Activated naive CD4-positive, alpha-beta T cell treated with anti-CD3 and anti-CD28 coated beads, Interleukin-2, amount 50 U/mL, for 24 hours (primary cell): ENCODE data around the gene TMEM178B.
"Not testable (repeated sequence)": the region's sequence is repeated elsewhere in the genome, so short reads cannot be mapped to it uniquely, and the experiment has no call there.

Experiments
- H3K27ac Mint-ChIP-seq: one replicate; pipeline ENCODE4 v1.8.0; 2021; ENCODE audit warnings: mild to moderate bottlenecking, mixed read lengths
- H3K27me3 Mint-ChIP-seq: one replicate; pipeline ENCODE4 v1.8.0; 2021; ENCODE audit warnings: mixed read lengths
- H3K36me3 Mint-ChIP-seq: one replicate; pipeline ENCODE4 v1.8.0; 2021; ENCODE audit warnings: mixed read lengths
- H3K4me1 Mint-ChIP-seq: one replicate; pipeline ENCODE4 v1.8.0; 2021; ENCODE audit warnings: mixed read lengths
- H3K4me3 Mint-ChIP-seq: one replicate; pipeline ENCODE4 v1.8.0; 2021; ENCODE audit warnings: mild to moderate bottlenecking, mixed read lengths
- H3K9me3 Mint-ChIP-seq: one replicate; pipeline ENCODE4 v1.8.0; 2021; ENCODE audit warnings: mixed read lengths

The TMEM178B gene

GRCh38 chr7:141181812-141182211 is 107.9 kb downstream of the TMEM178B start:
- H3K27me3 Mint-ChIP-seq: peaks cover 6% of the 10 kb centered on the region
- H3K9me3 Mint-ChIP-seq: no peaks in the 10 kb centered on the region
- H3K4me1 Mint-ChIP-seq: no peaks in the 10 kb centered on the region
- H3K36me3 Mint-ChIP-seq: no peaks in the 10 kb centered on the region
- no peak overlapping the region for H3K27ac Mint-ChIP-seq
- H3K4me3 Mint-ChIP-seq: no peak overlapping the region

GRCh38 chr7:141184532-141185190 is 110.8 kb downstream of the TMEM178B start:
- Mint-ChIP-seq H3K4me3 (no peak overlapping the region), H3K36me3 (no peaks in the 10 kb centered on the region), H3K4me1 (no peaks in the 10 kb centered on the region), H3K27me3 (peaks cover 7% of the 10 kb centered on the region), H3K27ac (no peak overlapping the region), H3K9me3 (no peaks in the 10 kb centered on the region)

GRCh38 chr7:141185369-141185967 is 111.6 kb downstream of the TMEM178B start:
- H3K27me3 Mint-ChIP-seq: peaks cover 5% of the 10 kb centered on the region
- H3K27ac Mint-ChIP-seq: no peak overlapping the region
- H3K4me3 Mint-ChIP-seq: no peak overlapping the region
- H3K9me3 Mint-ChIP-seq: no peaks in the 10 kb centered on the region
- no peaks in the 10 kb centered on the region for H3K4me1 Mint-ChIP-seq
- H3K36me3 Mint-ChIP-seq: no peaks in the 10 kb centered on the region

GRCh38 chr7:141189231-141189630 is 115.4 kb downstream of the TMEM178B start:
- no peaks in the 10 kb centered on the region for H3K36me3 Mint-ChIP-seq

GRCh38 chr7:141190495-141190894 is 116.6 kb downstream of the TMEM178B start:
- H3K9me3 Mint-ChIP-seq: no peaks in the 10 kb centered on the region
- no peaks in the 10 kb centered on the region for H3K4me1 Mint-ChIP-seq
- no peak overlapping the region for H3K4me3 Mint-ChIP-seq
- H3K27me3 Mint-ChIP-seq: peaks cover 5% of the 10 kb centered on the region
- no peak overlapping the region for H3K27ac Mint-ChIP-seq
- no peaks in the 10 kb centered on the region for H3K36me3 Mint-ChIP-seq

More at GRCh38 chr7:141189231-141189630, 115.4 kb downstream of the TMEM178B start:
- no peak overlapping the region for H3K4me3 Mint-ChIP-seq
- H3K27me3 Mint-ChIP-seq: peaks cover 1% of the 10 kb centered on the region
- H3K27ac Mint-ChIP-seq: no peak overlapping the region
- H3K9me3 Mint-ChIP-seq: no peaks in the 10 kb centered on the region
- no peaks in the 10 kb centered on the region for H3K4me1 Mint-ChIP-seq

GRCh38 chr7:141191277-141191676 is 117.4 kb downstream of the TMEM178B start:
- Mint-ChIP-seq H3K27me3 (peaks cover 5% of the 10 kb centered on the region), H3K27ac (no peak overlapping the region)

GRCh38 chr7:141193066-141193465 is 119.2 kb downstream of the TMEM178B start:
- Mint-ChIP-seq H3K4me3 (no peak overlapping the region), H3K9me3 (no peaks in the 10 kb centered on the region), H3K36me3 (no peaks in the 10 kb centered on the region), H3K27me3 (peaks cover 5% of the 10 kb centered on the region), H3K4me1 (no peaks in the 10 kb centered on the region), H3K27ac (no peak overlapping the region)

More at GRCh38 chr7:141191277-141191676, 117.4 kb downstream of the TMEM178B start:
- no peaks in the 10 kb centered on the region for H3K9me3 Mint-ChIP-seq
- H3K4me1 Mint-ChIP-seq: no peaks in the 10 kb centered on the region
- no peaks in the 10 kb centered on the region for H3K36me3 Mint-ChIP-seq
- no peak overlapping the region for H3K4me3 Mint-ChIP-seq

- H3K27ac Mint-ChIP-seq, H3K9me3 Mint-ChIP-seq, H3K4me1 Mint-ChIP-seq, H3K36me3 Mint-ChIP-seq, H3K4me3 Mint-ChIP-seq, H3K27me3 Mint-ChIP-seq: not testable (repeated sequence)
These were observed 121.9 kb downstream of the TMEM178B start for GRCh38 chr7:141195722-141196121.

GRCh38 chr7:141198194-141198958 is 124.5 kb downstream of the TMEM178B start:
- H3K9me3 Mint-ChIP-seq: no peaks in the 10 kb centered on the region
- peaks cover 9% of the 10 kb centered on the region for H3K27me3 Mint-ChIP-seq
- no peak overlapping the region for H3K27ac Mint-ChIP-seq
- no peaks in the 10 kb centered on the region for H3K36me3 Mint-ChIP-seq
- H3K4me3 Mint-ChIP-seq: no peak overlapping the region
- no peaks in the 10 kb centered on the region for H3K4me1 Mint-ChIP-seq

- no peak overlapping the region for H3K4me3 Mint-ChIP-seq
- no peaks in the 10 kb centered on the region for H3K4me1 Mint-ChIP-seq
- H3K36me3 Mint-ChIP-seq: no peaks in the 10 kb centered on the region
- H3K27ac Mint-ChIP-seq: no peak overlapping the region
- no peaks in the 10 kb centered on the region for H3K9me3 Mint-ChIP-seq
- peaks cover 6% of the 10 kb centered on the region for H3K27me3 Mint-ChIP-seq
These were observed 126.6 kb downstream of the TMEM178B start for GRCh38 chr7:141200191-141201108.

GRCh38 chr7:141201145-141201885 is 127.5 kb downstream of the TMEM178B start:
- Mint-ChIP-seq H3K27me3 (peaks cover 6% of the 10 kb centered on the region), H3K36me3 (no peaks in the 10 kb centered on the region), H3K4me3 (no peak overlapping the region), H3K4me1 (no peaks in the 10 kb centered on the region), H3K27ac (no peak overlapping the region), H3K9me3 (no peaks in the 10 kb centered on the region)

GRCh38 chr7:141202535-141202934 is 128.7 kb downstream of the TMEM178B start:
- Mint-ChIP-seq H3K4me3 (no peak overlapping the region), H3K27ac (no peak overlapping the region), H3K9me3 (no peaks in the 10 kb centered on the region), H3K36me3 (no peaks in the 10 kb centered on the region), H3K4me1 (no peaks in the 10 kb centered on the region), H3K27me3 (peaks cover 8% of the 10 kb centered on the region)

- Mint-ChIP-seq H3K9me3 (no peaks in the 10 kb centered on the region), H3K27me3 (peaks cover 8% of the 10 kb centered on the region), H3K4me1 (no peaks in the 10 kb centered on the region), H3K36me3 (no peaks in the 10 kb centered on the region), H3K4me3 (no peak overlapping the region), H3K27ac (no peak overlapping the region)
These were observed 129.3 kb downstream of the TMEM178B start for GRCh38 chr7:141203177-141203576.

GRCh38 chr7:141203586-141203985 is 129.7 kb downstream of the TMEM178B start:
- Mint-ChIP-seq H3K9me3 (no peaks in the 10 kb centered on the region), H3K4me1 (no peaks in the 10 kb centered on the region), H3K4me3 (no peak overlapping the region), H3K27ac (no peak overlapping the region), H3K27me3 (peaks cover 6% of the 10 kb centered on the region), H3K36me3 (no peaks in the 10 kb centered on the region)

GRCh38 chr7:141207661-141208060 is 133.8 kb downstream of the TMEM178B start:
- Mint-ChIP-seq H3K9me3 (no peaks in the 10 kb centered on the region), H3K27me3 (peaks cover 9% of the 10 kb centered on the region), H3K4me3 (no peak overlapping the region), H3K27ac (no peak overlapping the region), H3K4me1 (no peaks in the 10 kb centered on the region), H3K36me3 (no peaks in the 10 kb centered on the region)
